HT1080 (cell line): ENCODE measurements around the gene TMEM114. TPM values are rescaled to one million over a fixed set of nuclear protein-coding genes. Genes with fewer than 3 reads are reported as not detected.
A peak's percentile ranks its signal among the peaks of the same experiment; 100 is the strongest.

Source experiments
- DNase-seq: peaks from one replicate; pipeline ENCODE4 v3.0.0-alpha.2; 2015; ENCODE audit warnings: low read depth
- polyA plus RNA-seq, 2 experiments: library from polyadenylated mRNA; depleted of rRNA; stranded (reverse); fragments of >200 nt; gene quantifications; 2 replicates each; pipeline ENCODE4 v1.2.3, GENCODE V29; 2015
- total RNA-seq: library from RNA; depleted of rRNA; stranded (reverse); fragments of >200 nt; shearing (Covaris generic); gene quantifications from 2 replicates; pipeline ENCODE4 v1.2.3, GENCODE V29; 2014; rRNA removed

TMEM114 gene
- not detected in 2 replicates for total RNA-seq
- polyA plus RNA-seq (2015; cell fraction: cytosol; rRNA removed): not detected in 2 replicates
- polyA plus RNA-seq (2015; cell fraction: nucleus; rRNA removed): not detected in 2 replicates

- no peak for DNase-seq
Observed at GRCh38 chr16:8589900-8590688, at the start of gene TMEM114. TSS of gene TMEM114 (minus strand) at chr16:8590511. CDS start at chr16:8589838, 673 bp downstream.

- DNase-seq: no peak
Observed at GRCh38 chr16:8639694-8640093, 49.4 kb upstream of the TMEM114 start.

GRCh38 chr16:8634991-8635736, 44.9 kb upstream of the TMEM114 start:
- DNase-seq: no peak

- no peak for DNase-seq
Observed at GRCh38 chr16:8632675-8633182, 42.4 kb upstream of the TMEM114 start.

- no peak for DNase-seq
Observed at GRCh38 chr16:8631818-8632465, 41.6 kb upstream of the TMEM114 start.

GRCh38 chr16:8631373-8631772, 41.1 kb upstream of the TMEM114 start:
- DNase-seq: no peak

- no peak for DNase-seq
Observed at GRCh38 chr16:8630255-8630953, 40.1 kb upstream of the TMEM114 start.

- DNase-seq: no peak
Observed at GRCh38 chr16:8628981-8629725, 38.8 kb upstream of the TMEM114 start.

- no peak for DNase-seq
Observed at GRCh38 chr16:8627456-8627855, 37.1 kb upstream of the TMEM114 start.

GRCh38 chr16:8626946-8627345, 36.6 kb upstream of the TMEM114 start:
- no peak for DNase-seq

GRCh38 chr16:8625491-8626087, 35.3 kb upstream of the TMEM114 start:
- DNase-seq: no peak

- DNase-seq: peak; percentile 30
Observed at GRCh38 chr16:8623634-8624033, 33.3 kb upstream of the TMEM114 start.

GRCh38 chr16:8622315-8622656, 32.0 kb upstream of the TMEM114 start:
- no peak for DNase-seq

- peak; percentile 72 for DNase-seq
Observed at GRCh38 chr16:8621572-8622314, 31.4 kb upstream of the TMEM114 start, which contains the start of gene METTL22. TSS of gene METTL22 (plus strand) at chr16:8621698. CDS start at chr16:8625666, 3,968 bp downstream.

GRCh38 chr16:8621222-8621571, 30.9 kb upstream of the TMEM114 start:
- DNase-seq: no peak

- DNase-seq: peak; percentile 23
Observed at GRCh38 chr16:8620535-8620934, 30.2 kb upstream of the TMEM114 start.

GRCh38 chr16:8619671-8620370, 29.5 kb upstream of the TMEM114 start:
- no peak for DNase-seq

- DNase-seq: no peak
Observed at GRCh38 chr16:8614435-8615029, 24.2 kb upstream of the TMEM114 start.
